ENCODE measurements around the gene TBC1D9.

- TF ChIP-seq RAD21 (IDR thresholded peaks at IDR 0.05; ENCODE audit: insufficient read depth, low read depth, low read length) (no peak), EGR1 (IDR thresholded peaks at IDR 0.05; ENCODE audit: borderline replicate concordance in 1 of 2, low read depth in 2 of 2, low read length in 2 of 2) (no peak), SIX5 (IDR thresholded peaks at IDR 0.05; ENCODE audit: low read depth, low read length, severe bottlenecking) (no peak), USF2 (IDR thresholded peaks at IDR 0.05; ENCODE audit: borderline replicate concordance, low read depth, low read length) (no peak), RBBP5 (conservative IDR thresholded peaks at IDR 0.05) (no peak), RFX5 (IDR thresholded peaks at IDR 0.05; ENCODE audit: low read depth, low read length) (no peak), REST (IDR thresholded peaks at IDR 0.05; ENCODE audit: low read depth, low read length) (no peak), TARDBP (IDR thresholded peaks at IDR 0.05; ENCODE audit: borderline replicate concordance) (no peak), E2F4 (IDR thresholded peaks at IDR 0.05; ENCODE audit: low read depth, low read length) (no peak), KDM1A (IDR thresholded peaks at IDR 0.05; ENCODE audit: borderline replicate concordance) (no peak), EP300 (IDR thresholded peaks at IDR 0.05; ENCODE audit: borderline replicate concordance in 1 of 2, control insufficient read depth in 1 of 2, low read depth in 2 of 2, low read length in 2 of 2) (no peak)
Measured at GRCh38 chr4:140640150-140640748, 115.9 kb downstream of the TBC1D9 start.
